Endometrial microvascular endothelial cells (primary cell): Measurements from ENCODE around the gene LACTBL1. TPM values are rescaled to one million over a fixed set of nuclear protein-coding genes. Genes with fewer than 3 reads are reported as not detected.
"Not testable (repeated sequence)": the region's sequence is repeated elsewhere in the genome, so short reads cannot be mapped to it uniquely, and the experiment has no call there.

ENCODE experiments used
- in situ Hi-C: cut with HindIII; loops from 2 replicates; pipeline ENCODE4 v1.10.0; 2017; ENCODE audit warnings: low sequenced_read_pairs, low pct_unique_long_range_greater_than_20kb; ENCODE audit errors: inconsistent ontology term
- total RNA-seq: library from RNA; depleted of rRNA; stranded (reverse); fragments of >200 nt; gene quantifications from one replicate; pipeline ENCODE4 v1.2.3, GENCODE V29; 2015; ENCODE audit errors: inconsistent ontology term

LACTBL1 gene
- total RNA-seq, 1 donor from 2014 or later = not detected

DNA sequence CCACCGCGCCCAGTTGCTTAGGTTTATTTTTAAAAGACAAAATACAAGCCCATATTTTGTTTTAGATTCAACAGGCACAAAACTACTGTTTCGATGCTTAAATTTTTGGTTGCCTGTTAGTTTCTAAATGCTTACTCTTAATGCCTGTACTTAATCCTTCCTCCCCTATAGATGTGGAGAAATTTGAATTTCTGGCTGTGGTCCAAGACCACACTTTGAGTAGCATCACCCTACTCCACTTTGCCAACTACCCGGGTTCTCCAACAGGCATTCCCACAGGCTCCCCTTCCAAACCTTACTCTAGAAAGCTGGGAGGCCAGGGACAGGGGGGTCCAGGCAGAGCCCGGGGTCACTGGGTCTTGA is 20.0 kb downstream of the LACTBL1 start:
- in situ Hi-C loops = no loop called here

DNA sequence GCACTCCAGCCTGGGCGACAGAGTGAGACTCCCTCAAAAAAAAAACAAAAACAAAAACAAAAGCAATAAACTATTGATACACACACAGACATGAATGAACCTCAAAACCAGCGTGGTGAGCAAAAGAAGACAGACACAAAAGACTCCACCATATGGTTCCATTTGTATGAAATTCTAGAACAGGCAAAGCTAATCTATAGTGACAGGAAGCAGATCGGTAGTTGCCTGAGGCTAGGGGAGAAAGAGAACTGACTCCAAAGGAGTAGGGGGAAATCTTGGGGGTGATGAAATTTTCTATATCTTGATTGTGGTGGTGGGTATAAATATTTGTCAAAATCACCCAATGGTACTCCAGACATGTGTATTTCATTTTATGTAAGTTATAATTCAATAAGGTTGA is 20.9 kb downstream of the LACTBL1 start:
- in situ Hi-C loops = no loop called here

DNA sequence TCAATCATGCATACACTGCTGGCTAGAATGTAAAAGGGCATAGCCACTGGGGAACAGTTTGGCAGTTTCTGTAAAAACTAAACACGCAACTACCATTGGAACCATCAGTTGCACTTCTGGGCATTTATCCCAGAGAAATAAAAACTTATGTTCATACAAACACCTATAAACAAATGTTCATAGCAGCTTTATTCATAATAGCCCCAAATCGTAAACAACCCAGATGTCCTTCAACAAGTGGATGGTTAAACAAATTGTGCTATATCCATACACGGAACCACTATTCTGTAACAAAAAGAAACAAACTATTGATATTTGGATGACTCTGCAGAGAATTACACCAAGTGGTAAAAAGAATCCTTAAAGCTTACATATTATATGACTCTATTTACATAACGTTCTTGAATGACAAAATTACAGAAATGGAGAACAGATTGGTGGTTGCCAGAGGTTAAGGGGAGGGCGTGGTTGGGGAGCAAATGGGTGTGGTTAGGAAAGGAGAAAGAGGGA is 22.8 kb downstream of the LACTBL1 start:
- in situ Hi-C loops = no loop called here

DNA sequence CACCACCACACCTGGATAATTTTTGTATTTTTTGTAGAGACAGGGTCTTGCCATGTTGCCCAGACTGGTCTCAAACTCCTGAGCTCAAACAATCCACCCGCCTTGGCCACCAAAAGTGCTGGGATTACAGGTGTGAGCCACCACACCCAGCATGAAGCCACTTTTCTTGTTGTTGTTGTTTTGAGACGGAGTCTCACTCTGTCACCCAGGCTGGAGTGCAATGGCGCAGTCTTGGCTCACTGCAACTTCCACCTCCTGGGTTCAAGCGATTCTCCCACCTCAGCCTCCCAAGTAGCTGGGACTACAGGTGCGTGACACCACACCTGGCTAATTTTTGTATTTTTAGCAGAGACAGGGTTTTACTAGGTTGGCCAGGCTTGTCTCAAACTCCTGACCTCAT is 27.5 kb downstream of the LACTBL1 start:
- in situ Hi-C loops = not testable (repeated sequence)

DNA sequence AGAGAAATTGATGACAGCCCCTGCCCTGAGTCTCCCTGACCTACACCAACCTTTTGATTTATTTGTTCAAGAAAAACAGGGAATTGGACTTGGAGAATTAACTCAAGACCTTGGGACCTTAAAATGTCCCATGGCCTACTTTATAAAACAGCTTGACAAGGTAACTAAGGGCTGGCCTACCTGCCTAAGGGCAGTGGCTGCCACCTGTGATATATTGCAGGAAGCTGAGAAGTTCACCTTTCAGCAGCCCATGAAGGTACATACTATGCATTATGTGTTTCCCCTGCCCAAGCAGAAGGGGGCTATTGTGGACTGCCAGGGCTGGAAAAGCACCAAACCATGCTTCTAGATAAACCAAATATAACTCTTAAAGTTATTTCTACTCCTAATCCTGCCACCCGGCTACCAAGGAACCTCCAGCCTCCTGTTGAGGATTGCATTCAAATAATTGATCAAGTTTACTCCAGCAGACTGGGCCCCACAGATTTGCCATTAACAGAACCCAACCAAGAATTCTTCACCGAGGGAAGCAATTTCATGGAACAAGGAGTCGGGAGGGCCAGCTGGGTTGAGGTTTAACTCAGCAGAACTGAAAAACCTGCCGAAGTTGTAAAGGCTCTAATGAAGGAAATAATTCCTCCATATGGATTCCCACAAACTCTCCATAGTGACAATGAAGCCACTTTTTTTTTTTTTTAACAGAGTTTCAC is 28.2 kb downstream of the LACTBL1 start:
- in situ Hi-C loops = no loop called here

DNA sequence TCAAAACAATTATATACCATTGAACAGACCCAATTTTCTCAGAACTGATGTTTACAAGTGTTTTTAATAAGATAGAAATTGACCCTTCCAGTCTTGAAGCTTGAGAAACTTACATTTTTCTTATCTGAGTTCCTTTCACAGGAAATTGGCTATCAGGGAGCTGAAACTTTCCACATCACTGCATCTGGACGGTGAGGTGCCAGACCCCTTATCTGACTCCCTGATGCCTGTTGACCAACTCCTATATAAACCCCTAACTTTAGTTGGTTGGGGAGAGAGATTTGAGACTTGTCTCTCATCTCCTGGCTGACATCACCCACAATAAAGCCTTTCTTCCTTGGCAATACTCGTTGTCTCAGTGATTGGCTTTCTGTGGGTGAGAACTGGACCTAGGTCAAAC is 31.4 kb downstream of the LACTBL1 start:
- in situ Hi-C loops = no loop called here

DNA sequence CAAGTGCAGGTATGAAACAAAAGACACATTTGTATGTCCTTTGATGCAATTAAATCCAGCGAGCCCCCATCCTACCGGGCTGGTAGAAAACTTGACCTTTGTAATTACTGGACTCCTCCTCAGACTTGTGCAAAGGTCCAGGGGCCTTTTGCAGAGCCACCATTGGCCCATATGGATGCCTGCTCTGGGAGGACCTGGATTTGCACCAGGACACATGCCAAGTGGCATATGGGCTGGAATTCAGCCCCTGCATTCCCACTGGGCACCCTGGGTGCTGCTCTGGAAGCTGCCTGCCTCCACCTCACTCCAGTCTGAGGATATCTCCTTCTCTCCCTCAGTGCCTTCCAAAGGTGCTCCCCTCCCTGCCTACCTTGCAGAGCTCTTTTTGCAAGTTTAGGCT is 36.0 kb downstream of the LACTBL1 start:
- in situ Hi-C loops = no loop called here

DNA sequence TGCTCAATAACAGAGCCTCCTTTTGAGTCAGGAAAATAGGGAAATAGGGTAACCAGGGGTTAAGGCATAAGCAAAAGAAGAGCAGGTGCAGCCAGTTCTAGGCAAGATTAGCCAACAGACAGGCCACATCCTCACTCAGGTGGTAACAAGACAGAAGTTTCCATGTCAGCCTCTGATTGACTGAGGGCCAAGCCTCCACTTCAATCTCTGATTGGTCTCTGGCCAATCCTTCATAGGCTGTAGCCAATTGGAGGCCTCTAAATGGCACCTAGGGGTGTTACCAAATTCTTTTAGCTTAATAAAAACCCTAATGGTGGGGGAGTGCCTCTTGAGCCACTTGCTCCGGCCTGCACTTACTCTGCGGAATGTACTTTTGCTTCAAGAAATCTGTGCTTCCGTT is 37.2 kb downstream of the LACTBL1 start:
- in situ Hi-C loops = no loop called here

DNA sequence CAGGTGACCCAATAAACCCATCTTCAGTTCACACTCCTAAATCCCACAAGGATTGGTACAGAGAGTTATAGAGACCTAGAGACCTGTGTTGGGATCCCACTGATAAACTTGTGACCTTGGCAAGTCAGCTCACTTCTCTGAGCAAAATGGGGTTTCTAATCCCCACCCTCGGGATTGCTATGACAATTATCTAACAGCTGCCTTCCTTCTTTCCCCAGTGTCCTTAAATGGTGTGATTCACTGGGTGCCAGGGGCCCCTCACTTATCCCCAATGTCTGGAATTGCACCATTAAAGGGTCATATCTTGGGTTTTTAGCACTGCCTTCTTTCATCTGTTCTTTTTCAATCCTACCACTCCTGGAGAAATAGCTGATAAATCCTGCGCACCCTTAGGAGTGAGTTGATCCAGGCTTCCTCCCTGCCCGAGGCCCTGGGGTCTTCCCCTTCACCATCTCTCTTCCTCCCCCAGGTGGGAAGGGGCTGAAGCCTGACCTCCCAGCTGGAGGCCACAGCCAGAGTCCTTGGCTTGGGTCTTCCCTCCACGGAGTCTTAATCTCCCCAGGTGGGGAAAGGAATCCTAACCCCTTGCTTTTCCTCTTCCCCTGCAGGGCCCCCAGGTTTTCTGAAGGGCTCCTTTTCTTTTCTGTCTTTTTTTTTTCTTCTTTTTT is 39.7 kb downstream of the LACTBL1 start:
- in situ Hi-C loops = no loop called here

DNA sequence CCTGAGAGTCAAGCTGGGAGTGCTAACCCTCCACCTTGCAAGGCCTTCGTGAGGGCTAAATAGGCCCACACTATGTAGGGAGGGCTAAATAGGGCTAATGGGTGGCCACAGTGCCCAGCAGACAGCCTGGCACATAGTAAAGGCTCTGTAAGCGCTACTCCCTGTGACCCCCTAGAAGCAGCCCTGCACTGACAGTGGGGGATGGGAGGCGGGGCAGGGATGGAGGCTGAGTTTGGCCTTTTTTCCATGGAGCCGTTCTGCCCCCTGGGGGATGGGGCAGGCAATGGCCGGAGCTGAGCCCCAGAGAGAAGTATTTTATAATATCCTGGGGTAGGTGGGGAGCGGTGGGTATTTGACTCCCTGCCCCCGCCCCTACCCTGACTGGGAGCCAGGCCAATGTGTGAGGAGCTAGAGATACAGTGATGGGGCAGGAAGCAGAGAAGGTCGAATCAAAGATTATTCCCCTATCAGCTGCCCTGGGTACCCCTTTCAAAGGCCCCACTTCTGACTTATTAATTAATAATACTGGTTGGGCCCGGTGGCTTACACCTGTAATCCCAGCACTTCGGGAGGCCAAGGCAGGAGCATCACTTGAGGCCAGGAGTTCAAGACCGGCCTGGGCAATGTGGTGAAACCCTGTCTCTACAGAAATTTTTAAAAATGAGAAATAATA is 42.3 kb downstream of the LACTBL1 start:
- in situ Hi-C loops = no loop called here

DNA sequence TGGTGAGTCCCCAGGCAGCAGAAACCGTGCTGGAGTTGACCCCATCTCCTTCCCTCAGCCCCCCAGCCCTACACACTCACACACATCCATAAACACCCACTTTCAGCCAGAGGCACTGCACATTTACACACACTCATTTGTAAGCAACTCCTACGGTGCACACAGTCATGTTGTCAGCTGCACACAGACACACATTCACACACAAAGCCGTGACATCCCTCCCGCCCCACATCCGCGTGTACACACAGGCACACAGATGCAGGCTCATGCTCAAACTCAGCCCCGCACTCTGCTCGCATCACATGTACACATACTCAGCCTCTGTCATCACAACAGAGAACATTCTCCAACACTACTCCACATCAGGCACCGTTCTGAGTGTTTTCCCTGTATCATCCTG is 47.6 kb downstream of the LACTBL1 start:
- in situ Hi-C loops = no loop called here

DNA sequence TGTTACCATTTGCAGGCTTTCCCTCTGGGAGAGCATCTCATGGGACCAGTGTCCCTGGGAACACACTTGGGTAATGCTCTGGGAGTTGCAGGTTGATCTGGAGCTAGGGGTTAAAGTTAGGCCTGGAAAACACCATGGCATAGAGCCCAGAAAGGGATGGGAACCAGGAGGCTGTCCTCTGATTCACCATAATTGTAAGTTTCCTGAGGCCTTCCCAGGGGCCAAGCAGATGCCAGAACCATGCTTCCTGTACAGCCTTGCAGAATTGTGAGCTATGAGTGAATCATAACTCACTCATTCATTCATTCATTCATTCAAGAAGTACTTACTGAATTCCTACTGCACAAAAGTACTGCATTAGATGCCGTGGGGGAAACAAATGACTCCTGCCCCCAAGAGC is 50.0 kb downstream of the LACTBL1 start:
- in situ Hi-C loops = no loop called here

DNA sequence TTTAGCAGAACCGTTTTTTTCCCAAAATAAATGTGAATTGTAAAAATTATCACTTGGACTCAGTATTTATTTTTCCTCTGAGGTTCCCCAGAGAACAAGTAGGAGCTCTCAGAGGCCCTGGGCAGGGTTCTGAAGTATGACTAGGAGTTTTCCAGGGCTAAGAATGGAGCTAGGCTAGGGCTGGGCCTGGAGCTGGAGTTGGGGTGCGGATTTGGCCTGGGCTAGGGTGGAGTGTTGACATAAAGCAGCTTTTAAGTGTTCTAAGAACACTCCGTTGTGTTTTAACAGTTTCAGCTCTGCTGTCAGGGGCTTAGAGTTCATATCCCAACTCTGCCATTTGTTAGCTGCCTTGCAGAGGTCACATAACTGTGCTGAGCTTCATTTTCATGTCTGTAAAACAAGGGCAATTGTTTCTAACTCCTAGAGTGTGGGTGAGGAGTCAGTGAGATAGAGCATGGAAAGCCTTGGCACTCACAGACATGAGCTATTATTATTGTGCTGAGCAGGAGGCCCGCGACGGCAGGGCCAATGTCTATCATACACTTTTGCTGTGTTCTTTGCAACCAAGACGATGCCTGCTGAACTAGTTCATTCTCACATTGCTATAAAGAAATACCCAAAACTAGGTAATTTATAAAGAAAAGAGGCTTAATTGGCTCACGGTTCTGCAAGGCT is 51.1 kb downstream of the LACTBL1 start:
- in situ Hi-C loops = no loop called here

DNA sequence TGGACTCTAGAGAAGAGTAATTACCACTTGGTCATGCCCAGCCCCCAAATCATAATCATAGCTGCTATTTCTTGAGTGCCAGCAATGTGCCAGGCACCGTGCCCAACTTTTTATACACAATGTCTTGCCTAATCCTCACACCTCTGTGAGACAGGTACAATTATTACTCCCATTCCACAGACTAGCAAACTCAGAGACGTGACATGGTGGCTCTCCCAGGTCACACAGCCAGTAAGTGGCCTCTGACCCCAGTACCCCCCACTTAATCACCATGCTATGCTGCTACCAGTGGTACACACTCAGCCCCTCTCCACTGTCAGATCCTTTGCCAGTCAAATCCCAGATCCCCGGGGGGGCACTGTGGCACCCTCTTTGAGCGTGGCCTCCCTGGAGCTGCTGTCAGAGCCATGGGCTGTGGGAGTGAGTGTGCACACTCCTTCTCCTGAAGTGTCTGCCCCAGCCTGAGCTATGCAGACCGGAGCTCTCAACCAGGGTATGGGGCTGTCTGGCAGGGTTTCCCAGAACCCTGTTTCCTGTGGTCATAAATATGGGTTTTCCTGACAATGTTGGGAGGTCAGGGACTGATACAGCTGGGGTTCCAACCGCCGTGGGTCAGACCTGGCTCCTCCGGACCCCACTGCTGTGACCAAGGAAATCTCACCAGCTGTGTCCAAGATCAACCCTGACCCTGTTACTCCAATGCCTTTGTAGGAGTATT is 51.8 kb downstream of the LACTBL1 start:
- in situ Hi-C loops = no loop called here

DNA sequence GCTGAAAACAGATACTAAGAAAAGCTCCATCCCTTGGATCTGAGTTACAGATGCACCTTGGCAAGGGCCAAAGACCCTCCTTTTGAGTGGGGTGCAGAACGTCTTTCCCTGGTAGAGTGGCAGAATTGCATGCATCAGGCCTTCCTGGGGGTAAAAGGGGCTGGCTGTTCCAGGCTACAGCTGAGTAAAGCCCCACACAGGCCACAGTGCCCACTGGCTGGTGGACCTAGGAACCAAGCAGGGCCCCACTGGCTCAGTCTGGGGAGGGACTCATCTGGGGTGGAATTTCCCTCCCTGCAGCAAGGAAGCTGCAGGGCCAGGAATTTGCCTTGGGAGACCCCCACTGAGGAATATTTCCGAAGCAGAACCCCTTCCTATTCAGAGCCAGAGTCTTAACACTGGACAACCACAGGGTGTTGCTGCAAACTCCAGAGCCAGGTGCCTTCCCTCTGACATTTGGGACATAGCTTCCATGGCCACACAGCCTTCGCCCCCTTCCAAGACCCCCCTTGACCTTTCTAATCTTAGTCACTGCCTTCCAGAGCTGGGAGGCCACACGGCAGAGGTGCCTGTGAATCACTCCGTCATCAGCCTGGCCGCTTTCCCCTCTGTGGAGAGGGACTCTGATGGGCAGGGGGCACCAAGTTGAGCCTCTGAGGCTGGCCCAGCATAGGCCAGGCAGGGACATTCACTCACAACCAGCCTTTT is 52.5 kb downstream of the LACTBL1 start:
- in situ Hi-C loops = no loop called here

DNA sequence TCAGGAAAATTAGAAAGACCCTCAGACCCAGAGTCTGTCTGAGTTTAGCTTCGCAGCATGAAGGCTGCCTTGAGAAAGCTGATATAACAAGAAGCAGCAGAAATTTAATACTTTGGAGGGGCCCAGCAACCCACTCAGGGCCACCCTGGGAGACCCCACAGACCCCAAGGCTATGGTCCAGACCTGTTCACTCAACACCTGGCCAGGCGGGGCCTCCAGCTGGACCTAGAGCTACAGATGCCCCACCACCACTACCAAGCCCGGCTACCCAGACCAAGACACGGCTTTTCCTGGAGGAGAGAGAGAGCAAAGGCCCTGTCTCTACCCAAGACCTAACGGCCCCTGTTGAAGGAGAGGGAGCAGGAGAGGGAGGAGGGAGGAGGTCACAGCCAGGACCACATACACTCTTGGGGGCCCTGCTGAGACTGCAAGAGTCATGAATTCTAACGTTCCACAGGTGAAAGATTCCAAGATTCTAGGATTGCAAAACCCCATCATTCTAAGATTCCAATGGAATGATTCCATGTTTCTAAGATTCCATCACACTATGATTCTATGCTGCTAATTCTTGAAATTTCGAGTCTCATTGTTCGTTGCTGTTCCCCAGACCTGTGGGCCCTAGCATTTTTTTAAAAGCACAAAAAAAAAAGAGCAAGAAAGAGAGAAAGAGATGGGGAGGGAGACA is 53.2 kb downstream of the LACTBL1 start:
- in situ Hi-C loops = no loop called here

DNA sequence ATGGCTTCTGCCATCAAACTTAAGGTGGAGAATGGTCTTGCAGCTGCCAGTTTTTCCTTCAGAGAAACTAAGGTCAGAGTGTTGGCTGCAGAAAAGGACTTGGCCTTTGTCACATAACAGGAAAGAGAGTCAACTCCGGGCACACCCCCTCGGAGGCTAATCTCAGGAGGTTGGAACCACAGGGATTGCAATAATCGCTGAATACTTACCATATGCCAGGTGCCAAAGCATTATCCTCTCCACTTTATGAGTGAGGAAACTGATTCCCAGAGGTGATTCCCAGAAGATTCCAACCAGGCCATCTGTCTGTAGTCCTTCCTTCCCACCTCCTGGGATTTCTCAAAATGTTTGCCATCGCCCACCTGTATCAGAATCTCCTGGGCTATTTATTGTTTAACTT is 54.0 kb downstream of the LACTBL1 start:
- in situ Hi-C loops = no loop called here

DNA sequence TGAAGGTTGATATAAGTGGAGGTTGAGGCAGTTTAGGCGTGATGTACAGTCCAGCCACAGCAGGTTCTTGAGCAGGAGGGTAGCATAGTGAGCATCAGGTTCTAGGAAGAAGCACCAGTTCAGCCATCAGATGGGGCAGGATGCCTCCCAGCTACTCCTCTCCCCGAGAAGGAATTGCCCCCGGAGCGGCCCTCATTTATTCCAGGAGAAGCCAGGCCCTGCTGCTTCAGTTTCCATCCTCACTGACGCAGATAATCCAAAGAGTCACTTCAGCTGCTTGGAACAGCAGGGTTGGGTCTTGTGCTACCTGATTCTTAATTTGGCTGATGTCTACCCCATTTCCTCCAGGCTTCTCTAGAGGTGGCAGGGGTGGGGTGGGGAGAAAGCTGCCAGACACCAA is 54.7 kb downstream of the LACTBL1 start:
- in situ Hi-C loops = no loop called here
